Right hindlimb (tissue), 1 donor: ENCODE data around the gene ZFAND3.
"Not testable (repeated sequence)": the region's sequence is repeated elsewhere in the genome, so short reads cannot be mapped to it uniquely, and the experiment has no call there.

ENCODE experiments used
- DNase-seq: peaks from one replicate; pipeline ENCODE4 v3.0.0-alpha.2; 2018

Gene ZFAND3

GRCh38 chr6:38016824-38017223 lies 197.3 kb downstream of the ZFAND3 start:
- DNase-seq: no peak

- no peak for DNase-seq
Measured at GRCh38 chr6:38018755-38019165, 199.2 kb downstream of the ZFAND3 start.

GRCh38 chr6:38020593-38020992 lies 201.1 kb downstream of the ZFAND3 start:
- no peak for DNase-seq

- DNase-seq: no peak
Measured at GRCh38 chr6:38021029-38021428, 201.5 kb downstream of the ZFAND3 start.

- DNase-seq: no peak
Measured at GRCh38 chr6:38021571-38021970, 202.0 kb downstream of the ZFAND3 start.

GRCh38 chr6:38022688-38023087 lies 203.2 kb downstream of the ZFAND3 start:
- DNase-seq: no peak

- DNase-seq: no peak
Measured at GRCh38 chr6:38024908-38025307, 205.4 kb downstream of the ZFAND3 start.

GRCh38 chr6:38025451-38025850 lies 205.9 kb downstream of the ZFAND3 start:
- no peak for DNase-seq

- no peak for DNase-seq
Measured at GRCh38 chr6:38027685-38028373, 208.3 kb downstream of the ZFAND3 start.

GRCh38 chr6:38030380-38030779 lies 210.9 kb downstream of the ZFAND3 start:
- no peak for DNase-seq

- no peak for DNase-seq
Measured at GRCh38 chr6:38032797-38033196, 213.3 kb downstream of the ZFAND3 start.

GRCh38 chr6:38033442-38033982 lies 214.0 kb downstream of the ZFAND3 start:
- DNase-seq: no peak

- peak; percentile 41 for DNase-seq
Measured at GRCh38 chr6:38034274-38034914, 214.9 kb downstream of the ZFAND3 start.

- DNase-seq: no peak
Measured at GRCh38 chr6:38035478-38035877, 216.0 kb downstream of the ZFAND3 start.

GRCh38 chr6:38039502-38039901 lies 220.0 kb downstream of the ZFAND3 start:
- DNase-seq: no peak

- DNase-seq: no peak
Measured at GRCh38 chr6:38040254-38040653, 220.7 kb downstream of the ZFAND3 start.

- DNase-seq: no peak
Measured at GRCh38 chr6:38043259-38043753, 223.8 kb downstream of the ZFAND3 start.

GRCh38 chr6:38045701-38046305 lies 226.3 kb downstream of the ZFAND3 start:
- DNase-seq: no peak

GRCh38 chr6:38047562-38047961 lies 228.0 kb downstream of the ZFAND3 start:
- DNase-seq: no peak

GRCh38 chr6:38049861-38050397 lies 230.4 kb downstream of the ZFAND3 start:
- DNase-seq: not testable (repeated sequence)

- DNase-seq: no peak
Measured at GRCh38 chr6:38051819-38052434, 232.4 kb downstream of the ZFAND3 start.

GRCh38 chr6:38054527-38055202 lies 235.1 kb downstream of the ZFAND3 start:
- no peak for DNase-seq
